Myocyte (in vitro differentiated cells): ENCODE measurements around the gene THNSL1. TPM values are rescaled to one million over a fixed set of nuclear protein-coding genes. Genes with fewer than 3 reads are reported as not detected.
A peak's percentile ranks its signal among the peaks of the same experiment; 100 is the strongest.
"Not testable (repeated sequence)": the region's sequence is repeated elsewhere in the genome, so short reads cannot be mapped to it uniquely, and the experiment has no call there.

Source experiments
- DNase-seq: peaks from one replicate; pipeline ENCODE4 v3.0.0-alpha.2; 2012; ENCODE audit warnings: low read depth
- total RNA-seq: library from RNA; depleted of rRNA; stranded (reverse); fragments of >200 nt; gene quantifications from 2 replicates; pipeline ENCODE4 v1.2.3, GENCODE V29; 2014

Gene THNSL1
- total RNA-seq, 1 donor from 2014 or later = 5.4 TPM

- no peak for DNase-seq
Observed at GRCh38 chr10:24993237-24993958, 23.0 kb upstream of the THNSL1 start.

DNA sequence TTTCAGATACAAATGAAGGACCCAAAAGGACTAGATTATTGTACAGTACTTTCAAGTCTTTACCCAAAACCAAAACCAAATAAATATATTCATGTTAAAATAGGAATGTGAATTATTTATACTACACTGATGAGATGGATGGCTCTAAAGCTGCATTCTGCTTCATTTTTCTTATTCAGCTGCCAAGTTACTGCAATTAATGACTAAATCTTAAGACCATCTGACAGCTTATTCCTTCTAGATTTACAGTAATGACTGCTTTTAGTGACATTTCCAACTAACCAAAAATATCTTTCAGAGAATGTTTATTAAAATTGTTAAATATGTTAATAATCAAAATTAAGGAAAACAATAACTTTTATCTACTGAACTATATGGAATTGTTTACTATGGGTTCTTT is 21.3 kb upstream of the THNSL1 start:
- no peak for DNase-seq

DNA sequence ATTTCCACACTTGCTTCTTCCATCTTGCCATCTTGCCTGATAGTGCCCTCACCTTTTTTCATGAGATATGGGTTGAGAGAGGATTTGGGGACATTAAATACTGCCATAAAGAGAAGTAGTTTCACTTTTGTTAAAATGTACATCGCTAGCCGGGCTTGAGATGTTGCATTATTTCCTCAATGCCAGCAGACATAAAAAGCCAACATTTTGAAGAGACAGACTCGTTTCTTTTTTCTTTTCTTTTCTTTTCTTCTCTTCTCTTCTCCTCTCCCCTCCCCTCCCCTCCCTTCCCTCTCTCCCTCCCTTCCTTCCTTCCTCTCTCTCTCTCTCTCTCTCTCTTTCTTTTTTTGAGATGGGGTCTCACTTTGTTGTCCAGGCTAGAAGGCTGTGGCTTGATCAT is 18.4 kb upstream of the THNSL1 start:
- no peak for DNase-seq

- DNase-seq = not testable (repeated sequence)
Observed at GRCh38 chr10:25011591-25011990, 4.8 kb upstream of the THNSL1 start.

- DNase-seq = no peak
Observed at GRCh38 chr10:25014579-25014978, 1.8 kb upstream of the THNSL1 start.

- DNase-seq = peak; percentile 95
Observed at GRCh38 chr10:25015828-25016375, 510 bp upstream of the THNSL1 start, which contains the start of gene ENKUR. TSS of gene ENKUR (minus strand) at chr10:25016158. CDS start at chr10:25015936, 222 bp downstream.

DNA sequence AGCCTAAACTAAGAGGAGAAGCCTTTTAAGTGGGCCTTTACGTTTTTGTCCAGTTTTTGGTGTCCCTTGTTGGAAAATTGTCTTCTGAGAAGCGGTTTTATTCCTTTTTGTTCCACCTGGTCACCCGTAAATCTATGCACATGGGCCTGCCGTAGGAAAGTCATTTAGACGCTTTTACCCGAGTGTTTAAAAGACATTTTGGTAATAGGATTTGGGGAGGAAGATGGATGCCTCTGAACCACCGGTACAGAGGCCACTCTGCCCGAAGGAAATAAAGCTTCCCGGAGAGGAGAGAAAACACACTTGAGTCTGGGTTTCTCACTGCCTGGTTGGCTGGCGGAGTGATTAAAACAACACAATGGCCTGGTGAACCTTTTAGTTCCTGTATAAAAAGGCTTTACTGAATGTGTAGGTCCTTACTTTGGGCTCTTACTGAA is 760 bp downstream of the THNSL1 start:
- DNase-seq = no peak

- DNase-seq = no peak
Observed at GRCh38 chr10:25017661-25018060, 1.2 kb downstream of the THNSL1 start.

DNA sequence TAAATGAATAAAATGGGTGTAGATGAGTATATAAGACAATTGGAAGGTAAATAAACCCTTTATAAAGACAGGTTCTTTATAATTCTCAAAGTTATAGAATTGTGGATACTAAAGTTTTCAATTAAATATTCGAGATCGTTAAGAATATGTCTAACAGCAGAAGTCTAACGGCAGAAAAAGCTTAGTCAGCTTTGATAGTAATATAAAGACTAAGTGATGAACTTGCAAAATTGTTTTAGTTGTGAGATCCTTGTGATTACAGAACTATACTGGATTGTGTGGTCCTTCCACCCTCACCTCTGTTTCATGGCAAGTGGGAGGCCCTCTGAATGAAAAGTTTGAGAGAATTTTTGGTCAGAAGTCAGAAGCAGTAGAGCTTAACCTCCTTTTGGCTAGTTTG is 2.3 kb downstream of the THNSL1 start:
- DNase-seq = no peak

DNA sequence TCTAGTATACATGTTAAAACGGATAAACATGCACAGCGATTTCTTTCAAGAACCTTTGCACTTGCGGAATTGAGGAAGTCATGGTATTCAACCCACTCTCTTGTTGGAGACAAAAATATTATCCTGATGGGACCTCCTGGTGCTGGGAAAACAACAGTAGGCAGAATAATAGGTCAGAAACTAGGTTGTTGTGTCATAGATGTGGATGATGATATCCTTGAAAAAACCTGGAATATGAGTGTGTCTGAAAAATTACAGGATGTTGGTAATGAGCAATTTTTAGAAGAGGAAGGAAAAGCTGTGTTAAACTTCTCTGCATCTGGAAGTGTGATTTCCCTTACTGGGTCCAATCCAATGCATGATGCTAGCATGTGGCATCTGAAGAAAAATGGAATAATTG is 6.9 kb downstream of the THNSL1 start:
- no peak for DNase-seq

GRCh38 chr10:25024528-25024927 is 8.1 kb downstream of the THNSL1 start:
- no peak for DNase-seq

GRCh38 chr10:25026463-25026862 is 10.1 kb downstream of the THNSL1 start:
- DNase-seq = peak; percentile 20

- no peak for DNase-seq
Observed at GRCh38 chr10:25028711-25029110, 12.3 kb downstream of the THNSL1 start.

DNA sequence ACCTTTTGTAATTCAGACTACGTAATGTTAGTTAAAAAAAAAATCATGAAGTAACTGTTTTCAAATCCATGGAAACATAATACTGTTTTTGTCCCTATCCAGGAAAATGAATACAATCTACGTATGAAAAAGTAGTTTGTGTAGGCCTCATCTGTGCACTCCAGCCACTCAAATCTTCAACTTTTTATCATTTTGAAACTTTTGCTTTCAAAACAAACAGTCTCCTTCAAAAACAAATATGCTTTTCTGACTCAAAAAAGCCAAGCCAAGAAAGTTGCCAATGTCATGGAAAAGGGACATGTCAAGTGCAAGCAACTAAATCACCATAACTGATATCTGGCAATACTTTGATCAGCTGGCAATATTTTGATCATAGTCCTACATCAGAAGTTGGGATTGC is 13.1 kb downstream of the THNSL1 start:
- DNase-seq = no peak

DNA sequence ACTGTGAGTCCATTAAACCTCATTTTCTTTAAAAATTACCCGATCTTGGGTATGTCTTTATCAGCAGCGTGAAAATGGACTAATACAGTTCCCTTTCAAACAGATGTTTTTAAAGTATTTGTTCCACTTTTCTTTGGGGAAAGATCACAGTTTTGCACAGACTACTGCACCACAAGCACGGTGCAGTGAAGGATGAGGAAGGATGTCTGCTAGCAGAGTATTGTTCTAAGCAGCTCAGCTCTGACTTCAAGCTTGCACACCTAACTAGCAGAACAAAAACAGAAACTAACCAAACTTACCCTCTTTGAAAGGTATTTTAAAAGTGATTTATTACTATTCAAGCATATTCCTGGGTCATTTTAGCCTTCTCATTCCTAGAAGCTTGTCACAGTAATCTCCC is 20.0 kb downstream of the THNSL1 start:
- no peak for DNase-seq

DNA sequence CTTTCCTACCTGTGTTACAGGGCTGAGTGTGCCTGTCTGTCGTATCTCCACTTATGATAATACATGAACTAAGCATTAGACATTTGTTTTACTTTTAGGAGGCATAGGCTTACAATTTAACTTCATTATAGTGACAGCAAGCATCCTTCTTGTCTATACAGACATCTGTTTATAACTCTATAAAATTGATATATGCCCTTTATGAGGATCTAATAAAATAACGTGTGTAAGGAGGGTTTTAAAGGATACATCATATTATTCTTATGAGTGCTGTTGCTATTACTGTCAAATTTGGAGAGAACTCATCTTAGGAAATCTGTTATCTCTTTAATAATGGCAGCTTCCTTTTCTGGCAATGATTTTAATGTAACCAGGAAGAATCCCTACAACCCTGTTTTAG is 21.9 kb downstream of the THNSL1 start:
- no peak for DNase-seq

DNA sequence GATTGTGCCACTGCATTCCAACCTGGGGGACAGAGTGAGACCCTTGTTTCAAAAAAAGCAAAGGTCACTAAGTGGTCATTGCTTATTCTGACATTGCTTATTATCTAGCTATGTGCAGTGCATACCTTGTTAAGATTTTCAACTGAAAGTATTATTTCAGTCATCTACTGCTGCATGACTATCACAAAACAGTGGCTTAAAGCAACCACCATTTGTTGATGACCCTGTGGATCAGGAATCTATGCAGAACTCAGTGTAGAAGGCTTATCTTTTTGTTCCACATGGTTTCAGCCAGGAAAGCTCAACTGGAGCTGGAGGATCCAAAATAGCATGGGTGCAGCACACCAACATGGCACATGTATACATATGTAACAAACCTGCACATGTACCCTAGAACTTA is 23.1 kb downstream of the THNSL1 start:
- no peak for DNase-seq

DNA sequence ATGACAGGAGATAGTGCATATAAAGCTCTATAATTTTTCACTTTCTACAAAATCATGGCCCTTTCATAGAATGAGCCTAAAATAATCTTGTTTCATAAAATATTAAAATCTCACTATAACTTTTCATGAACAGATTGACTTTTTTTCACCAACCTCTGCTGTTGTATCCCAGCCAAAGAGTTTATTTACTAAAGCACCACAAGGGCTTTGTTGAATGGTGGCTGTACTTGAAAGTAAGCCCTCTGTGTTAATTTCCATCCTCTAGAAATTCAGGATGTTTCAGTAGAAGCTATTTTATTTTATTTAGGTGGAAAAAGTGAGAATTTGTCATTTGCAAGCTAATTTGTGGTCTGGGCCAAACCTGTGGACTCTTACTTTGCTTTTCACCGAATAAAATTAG is 30.2 kb downstream of the THNSL1 start:
- DNase-seq = no peak

DNA sequence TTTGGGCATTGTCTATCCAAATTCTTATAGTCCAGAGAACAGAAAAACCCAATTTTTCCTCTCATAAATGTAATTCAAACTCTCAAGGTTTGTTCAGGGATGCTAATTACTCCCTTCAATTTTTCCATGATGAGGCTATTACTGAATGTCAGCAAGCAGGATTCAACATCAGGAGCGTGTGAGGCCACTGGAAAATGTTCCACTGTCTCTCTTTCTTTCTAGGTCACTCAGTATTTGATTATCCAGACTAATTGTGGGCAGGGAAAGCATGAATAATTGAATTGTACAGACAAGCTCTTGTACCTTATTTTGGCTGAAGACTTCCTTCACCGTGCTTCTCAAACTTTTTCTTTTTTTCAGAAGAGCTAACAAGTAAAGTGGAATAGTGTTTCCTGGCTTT is 30.7 kb downstream of the THNSL1 start:
- no peak for DNase-seq

DNA sequence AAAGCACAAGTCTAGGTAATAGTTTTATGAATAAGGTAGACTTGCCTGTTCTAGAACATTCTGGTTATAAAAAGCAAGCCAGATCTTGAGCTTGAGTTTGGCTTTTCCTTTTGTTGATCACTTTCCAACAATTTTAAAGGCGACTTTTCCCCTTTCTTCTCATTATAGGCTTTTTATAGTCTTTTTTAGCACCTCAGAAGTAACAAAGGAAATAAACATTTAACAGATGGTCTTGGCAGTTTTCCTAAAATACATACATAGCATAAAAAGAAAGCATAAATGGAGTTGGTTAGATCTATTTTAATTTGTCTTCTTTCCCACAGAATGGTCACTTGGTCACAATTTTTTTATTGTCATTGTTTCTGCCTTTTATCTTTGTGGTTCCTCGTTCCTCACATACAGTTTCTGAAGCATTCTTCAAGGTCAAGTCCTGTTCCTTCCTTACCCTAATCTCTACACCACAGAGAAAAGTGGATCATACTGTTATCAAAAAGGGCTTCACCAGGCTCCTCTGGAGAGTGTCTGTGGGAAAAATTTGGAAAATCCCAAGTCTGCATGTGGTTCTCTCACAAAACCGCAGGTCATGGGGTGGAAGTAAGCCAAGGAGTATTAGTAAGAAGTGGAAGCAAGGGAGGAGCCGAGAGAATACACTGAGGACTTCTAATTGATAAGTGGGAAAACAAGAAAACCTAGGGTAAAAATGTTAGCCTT is 31.3 kb downstream of the THNSL1 start:
- peak; percentile 89 for DNase-seq

DNA sequence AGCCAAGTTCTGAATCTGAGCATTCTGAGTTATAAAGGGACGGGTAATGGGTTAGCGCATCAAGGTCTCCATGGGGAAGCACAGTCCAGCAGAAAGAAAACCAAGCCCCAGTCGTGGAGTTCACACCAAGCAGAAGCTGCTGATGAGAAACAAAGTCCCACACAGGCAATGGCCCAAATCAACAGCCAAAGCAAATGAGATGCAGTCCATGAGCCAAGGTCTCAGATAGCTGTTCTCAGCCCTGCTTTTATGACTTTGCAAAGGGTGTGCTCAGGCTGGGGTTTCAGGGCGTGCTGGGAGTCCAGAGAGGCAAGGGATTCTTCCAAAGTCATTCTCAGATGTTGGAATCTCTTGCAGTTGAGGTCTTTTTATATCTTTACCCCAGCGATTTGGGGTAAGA is 32.0 kb downstream of the THNSL1 start:
- DNase-seq = peak; percentile 32

DNA sequence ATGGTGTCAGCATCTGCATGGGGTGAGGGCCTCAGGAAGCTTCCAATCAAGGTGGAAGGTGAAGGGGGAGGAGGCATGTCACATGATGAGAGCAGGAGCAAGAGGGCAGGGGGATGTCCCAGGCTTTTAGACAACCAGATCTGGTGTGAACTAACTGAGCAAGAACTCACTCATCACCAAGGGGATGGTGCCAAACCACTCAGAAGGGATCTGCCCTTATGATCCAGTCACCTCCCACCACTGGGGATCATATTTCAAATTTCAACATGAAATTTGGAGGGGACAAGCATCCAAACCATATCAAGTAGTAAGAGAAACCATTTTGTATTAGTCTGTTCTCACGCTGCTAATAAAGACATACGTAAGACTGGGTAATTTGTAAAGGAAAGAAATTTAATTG is 33.6 kb downstream of the THNSL1 start:
- peak; percentile 19 for DNase-seq

DNA sequence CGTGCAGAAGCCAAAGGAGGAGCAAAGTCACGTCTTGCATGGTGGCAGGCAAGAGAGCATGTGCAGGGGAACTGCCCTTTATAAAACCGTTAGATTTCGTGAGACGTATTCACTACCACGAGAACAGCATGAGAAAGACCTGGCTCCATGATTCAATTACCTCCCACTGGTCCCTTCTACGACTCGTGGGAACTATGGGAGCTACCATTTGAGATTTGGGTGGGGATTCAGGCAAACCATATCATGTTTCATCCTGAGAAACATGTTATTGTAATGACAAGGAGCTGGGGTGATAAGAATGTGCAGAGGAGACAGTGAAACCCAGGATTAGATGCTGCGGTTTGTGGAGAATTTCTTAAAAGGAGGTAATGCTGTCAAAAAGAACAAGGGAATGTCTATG is 34.0 kb downstream of the THNSL1 start:
- DNase-seq = no peak
